Measurements from ENCODE around the gene POLD2. TPM values are rescaled to one million over a fixed set of nuclear protein-coding genes. Genes with fewer than 3 reads are reported as not detected.
A peak's percentile ranks its signal among the peaks of the same experiment; 100 is the strongest.

Gene POLD2
- total and polyA plus RNA-seq, 2 of the 13 experiments (the other 11 are each of a cell fraction or from before 2014, with no cell fraction given), result 87.6 to 95.1 TPM

DNA sequence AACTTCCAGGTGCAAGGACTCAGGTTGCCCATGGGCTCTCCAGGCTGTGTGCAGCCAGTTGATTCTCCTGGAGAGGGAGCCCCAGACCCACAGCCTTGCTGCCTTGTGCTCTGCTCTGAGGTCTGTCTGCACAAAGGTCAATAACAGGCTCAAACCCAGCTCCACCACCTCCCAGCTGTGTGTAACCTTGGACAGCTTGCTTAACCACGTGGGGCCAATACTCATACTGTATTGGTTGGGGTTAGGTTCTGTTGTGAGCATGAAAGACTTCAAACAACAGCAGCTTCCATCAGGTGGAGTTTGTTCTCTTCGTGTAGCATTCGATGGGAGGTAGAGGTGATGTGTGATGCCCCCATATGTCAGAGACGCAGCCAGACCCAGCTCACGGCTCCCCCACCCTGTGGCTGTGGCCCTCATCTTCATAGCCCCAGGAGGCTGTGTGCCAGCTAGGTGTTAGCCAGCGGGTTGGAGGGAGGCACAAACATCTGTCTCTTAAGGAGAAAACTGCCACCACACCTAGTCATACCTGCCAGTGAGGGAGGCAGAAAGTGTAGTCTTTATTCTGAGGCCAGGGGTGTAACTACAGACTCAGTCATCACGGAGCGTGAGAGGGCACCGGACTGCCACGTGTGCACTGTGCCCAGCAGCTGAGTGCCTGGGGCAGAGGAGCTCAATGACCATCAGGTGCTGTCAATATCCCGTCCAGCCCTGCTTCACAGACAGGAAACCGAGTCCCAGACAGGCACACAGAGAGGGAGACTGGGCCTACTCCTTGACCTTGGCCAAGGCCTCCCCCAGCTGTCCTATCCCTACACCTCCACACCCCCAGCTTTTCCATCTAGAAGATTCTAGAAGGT is 8.1 kb upstream of the POLD2 start (continued):
- 0 out of 2 replicates have a peak, but pooled peaks have one; percentile 47 for TF ChIP-seq ZBTB7A (CRISPR knock-in tag; IDR thresholded peaks at IDR 0.05)
- 0 out of 2 replicates have a peak, but pooled peaks have one; percentile 39 for TF ChIP-seq GABPB1 (CRISPR knock-in tag; IDR thresholded peaks at IDR 0.05)
- peak; percentile 58; the same call in 1 of the 2 replicates for TF ChIP-seq TBX2 (CRISPR knock-in tag; IDR thresholded peaks at IDR 0.05; ENCODE audit: borderline replicate concordance)
- TF ChIP-seq, protein P1, sequence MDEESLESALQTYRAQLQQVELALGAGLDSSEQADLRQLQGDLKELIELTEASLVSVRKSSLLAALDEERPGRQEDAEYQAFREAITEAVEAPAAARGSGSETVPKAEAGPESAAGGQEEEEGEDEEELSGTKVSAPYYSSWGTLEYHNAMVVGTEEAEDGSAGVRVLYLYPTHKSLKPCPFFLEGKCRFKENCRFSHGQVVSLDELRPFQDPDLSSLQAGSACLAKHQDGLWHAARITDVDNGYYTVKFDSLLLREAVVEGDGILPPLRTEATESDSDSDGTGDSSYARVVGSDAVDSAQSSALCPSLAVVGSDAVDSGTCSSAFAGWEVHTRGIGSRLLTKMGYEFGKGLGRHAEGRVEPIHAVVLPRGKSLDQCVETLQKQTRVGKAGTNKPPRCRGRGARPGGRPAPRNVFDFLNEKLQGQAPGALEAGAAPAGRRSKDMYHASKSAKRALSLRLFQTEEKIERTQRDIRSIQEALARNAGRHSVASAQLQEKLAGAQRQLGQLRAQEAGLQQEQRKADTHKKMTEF (CRISPR knock-in tag; IDR thresholded peaks at IDR 0.05), result peak; percentile 43; the same call in 1 of the 2 replicates
- TF ChIP-seq REPIN1 (CRISPR knock-in tag; IDR thresholded peaks at IDR 0.05; ENCODE audit: borderline replicate concordance, low read depth), result peak; percentile 54; the same call in 1 of the 2 replicates
- no peak for TF ChIP-seq ZNF768 (CRISPR knock-in tag; IDR thresholded peaks at IDR 0.05)
- TF ChIP-seq SIN3B (IDR thresholded peaks at IDR 0.05; ENCODE audit: low read length), result no peak
- TF ChIP-seq ZNF333 (CRISPR knock-in tag; IDR thresholded peaks at IDR 0.05; ENCODE audit: borderline replicate concordance), result 0 out of 2 replicates have a peak, but pooled peaks have one; percentile 38
- TF ChIP-seq, protein P2, sequence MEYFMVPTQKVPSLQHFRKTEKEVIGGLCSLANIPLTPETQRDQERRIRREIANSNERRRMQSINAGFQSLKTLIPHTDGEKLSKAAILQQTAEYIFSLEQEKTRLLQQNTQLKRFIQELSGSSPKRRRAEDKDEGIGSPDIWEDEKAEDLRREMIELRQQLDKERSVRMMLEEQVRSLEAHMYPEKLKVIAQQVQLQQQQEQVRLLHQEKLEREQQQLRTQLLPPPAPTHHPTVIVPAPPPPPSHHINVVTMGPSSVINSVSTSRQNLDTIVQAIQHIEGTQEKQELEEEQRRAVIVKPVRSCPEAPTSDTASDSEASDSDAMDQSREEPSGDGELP (IDR thresholded peaks at IDR 0.05; ENCODE audit: borderline replicate concordance, low read depth), result peak; percentile 98
- peak; percentile 93 for TF ChIP-seq HNF4A (CRISPR knock-in tag; IDR thresholded peaks at IDR 0.05)
- TF ChIP-seq FOXO1 (CRISPR knock-in tag; IDR thresholded peaks at IDR 0.05), result peak; percentile 62
- TF ChIP-seq ZNF292 (CRISPR knock-in tag; IDR thresholded peaks at IDR 0.05; ENCODE audit: borderline replicate concordance, low read depth), result peak; percentile 25; the same call in 1 of the 2 replicates
- TF ChIP-seq HDAC2 (CRISPR knock-in tag; IDR thresholded peaks at IDR 0.05), result peak; percentile 49; the same call in 1 of the 2 replicates
- TF ChIP-seq, protein P3, sequence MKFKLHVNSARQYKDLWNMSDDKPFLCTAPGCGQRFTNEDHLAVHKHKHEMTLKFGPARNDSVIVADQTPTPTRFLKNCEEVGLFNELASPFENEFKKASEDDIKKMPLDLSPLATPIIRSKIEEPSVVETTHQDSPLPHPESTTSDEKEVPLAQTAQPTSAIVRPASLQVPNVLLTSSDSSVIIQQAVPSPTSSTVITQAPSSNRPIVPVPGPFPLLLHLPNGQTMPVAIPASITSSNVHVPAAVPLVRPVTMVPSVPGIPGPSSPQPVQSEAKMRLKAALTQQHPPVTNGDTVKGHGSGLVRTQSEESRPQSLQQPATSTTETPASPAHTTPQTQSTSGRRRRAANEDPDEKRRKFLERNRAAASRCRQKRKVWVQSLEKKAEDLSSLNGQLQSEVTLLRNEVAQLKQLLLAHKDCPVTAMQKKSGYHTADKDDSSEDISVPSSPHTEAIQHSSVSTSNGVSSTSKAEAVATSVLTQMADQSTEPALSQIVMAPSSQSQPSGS (CRISPR knock-in tag; IDR thresholded peaks at IDR 0.05), result peak; percentile 53; the same call in 1 of the 2 replicates
- TF ChIP-seq, protein P4, sequence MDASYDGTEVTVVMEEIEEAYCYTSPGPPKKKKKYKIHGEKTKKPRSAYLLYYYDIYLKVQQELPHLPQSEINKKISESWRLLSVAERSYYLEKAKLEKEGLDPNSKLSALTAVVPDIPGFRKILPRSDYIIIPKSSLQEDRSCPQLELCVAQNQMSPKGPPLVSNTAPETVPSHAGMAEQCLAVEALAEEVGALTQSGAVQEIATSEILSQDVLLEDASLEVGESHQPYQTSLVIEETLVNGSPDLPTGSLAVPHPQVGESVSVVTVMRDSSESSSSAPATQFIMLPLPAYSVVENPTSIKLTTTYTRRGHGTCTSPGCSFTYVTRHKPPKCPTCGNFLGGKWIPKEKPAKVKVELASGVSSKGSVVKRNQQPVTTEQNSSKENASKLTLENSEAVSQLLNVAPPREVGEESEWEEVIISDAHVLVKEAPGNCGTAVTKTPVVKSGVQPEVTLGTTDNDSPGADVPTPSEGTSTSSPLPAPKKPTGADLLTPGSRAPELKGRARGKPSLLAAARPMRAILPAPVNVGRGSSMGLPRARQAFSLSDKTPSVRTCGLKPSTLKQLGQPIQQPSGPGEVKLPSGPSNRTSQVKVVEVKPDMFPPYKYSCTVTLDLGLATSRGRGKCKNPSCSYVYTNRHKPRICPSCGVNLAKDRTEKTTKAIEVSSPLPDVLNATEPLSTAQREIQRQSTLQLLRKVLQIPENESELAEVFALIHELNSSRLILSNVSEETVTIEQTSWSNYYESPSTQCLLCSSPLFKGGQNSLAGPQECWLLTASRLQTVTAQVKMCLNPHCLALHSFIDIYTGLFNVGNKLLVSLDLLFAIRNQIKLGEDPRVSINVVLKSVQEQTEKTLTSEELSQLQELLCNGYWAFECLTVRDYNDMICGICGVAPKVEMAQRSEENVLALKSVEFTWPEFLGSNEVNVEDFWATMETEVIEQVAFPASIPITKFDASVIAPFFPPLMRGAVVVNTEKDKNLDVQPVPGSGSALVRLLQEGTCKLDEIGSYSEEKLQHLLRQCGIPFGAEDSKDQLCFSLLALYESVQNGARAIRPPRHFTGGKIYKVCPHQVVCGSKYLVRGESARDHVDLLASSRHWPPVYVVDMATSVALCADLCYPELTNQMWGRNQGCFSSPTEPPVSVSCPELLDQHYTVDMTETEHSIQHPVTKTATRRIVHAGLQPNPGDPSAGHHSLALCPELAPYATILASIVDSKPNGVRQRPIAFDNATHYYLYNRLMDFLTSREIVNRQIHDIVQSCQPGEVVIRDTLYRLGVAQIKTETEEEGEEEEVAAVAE (CRISPR knock-in tag; IDR thresholded peaks at IDR 0.05; ENCODE audit: borderline replicate concordance), result 0 out of 2 replicates have a peak, but pooled peaks have one; percentile 39
- TF ChIP-seq GATAD1 (CRISPR knock-in tag; IDR thresholded peaks at IDR 0.05), result peak; percentile 63; the same call in 1 of the 2 replicates
- TF ChIP-seq, protein P5, sequence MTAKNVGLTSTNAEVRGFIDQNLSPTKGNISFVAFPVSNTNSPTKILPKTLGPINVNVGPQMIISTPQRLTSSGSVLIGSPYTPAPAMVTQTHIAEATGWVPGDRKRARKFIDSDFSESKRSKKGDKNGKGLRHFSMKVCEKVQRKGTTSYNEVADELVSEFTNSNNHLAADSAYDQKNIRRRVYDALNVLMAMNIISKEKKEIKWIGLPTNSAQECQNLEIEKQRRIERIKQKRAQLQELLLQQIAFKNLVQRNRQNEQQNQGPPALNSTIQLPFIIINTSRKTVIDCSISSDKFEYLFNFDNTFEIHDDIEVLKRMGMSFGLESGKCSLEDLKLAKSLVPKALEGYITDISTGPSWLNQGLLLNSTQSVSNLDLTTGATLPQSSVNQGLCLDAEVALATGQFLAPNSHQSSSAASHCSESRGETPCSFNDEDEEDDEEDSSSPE (CRISPR knock-in tag; IDR thresholded peaks at IDR 0.05), result peak; percentile 55; the same call in 1 of the 2 replicates
- TF ChIP-seq ZNF605 (CRISPR knock-in tag; IDR thresholded peaks at IDR 0.05), result peak; percentile 64; the same call in 1 of the 2 replicates
